RWPE1 (cell line): ENCODE data around the gene ZMYM2.

Source experiments
- CTCF ChIA-PET: fragments of 350-600 bp; sonication (Branson Sonifier 250); formaldehyde crosslinking; extraction: SDS; loops from one replicate; lab custom pipeline; 2021; lab: Yijun Ruan, JAX
- POLR2A ChIA-PET: fragments of 400-600 bp; formaldehyde crosslinking; extraction: SDS; loops from one replicate; lab custom pipeline; 2020; ENCODE audit warnings: antibody characterized with exemption; ENCODE audit not compliant: low non-redundant PET; lab: Yijun Ruan, JAX
- DNase-seq: peaks from one replicate; pipeline ENCODE4 v3.0.0; 2012; ENCODE audit warnings: low spot score
- H3K27ac ChIP-seq: fragments of 450-650 bp; 2 replicates; pipeline ENCODE4 v1.5.1; 2017
- TF ChIP-seq, protein P1 (sequence below): fragments of 450-650 bp; conservative IDR thresholded peaks from 2 replicates; pipeline ENCODE4 v1.5.1; 2017; ENCODE audit warnings: low read depth, mild to moderate bottlenecking

ZMYM2 gene

DNA sequence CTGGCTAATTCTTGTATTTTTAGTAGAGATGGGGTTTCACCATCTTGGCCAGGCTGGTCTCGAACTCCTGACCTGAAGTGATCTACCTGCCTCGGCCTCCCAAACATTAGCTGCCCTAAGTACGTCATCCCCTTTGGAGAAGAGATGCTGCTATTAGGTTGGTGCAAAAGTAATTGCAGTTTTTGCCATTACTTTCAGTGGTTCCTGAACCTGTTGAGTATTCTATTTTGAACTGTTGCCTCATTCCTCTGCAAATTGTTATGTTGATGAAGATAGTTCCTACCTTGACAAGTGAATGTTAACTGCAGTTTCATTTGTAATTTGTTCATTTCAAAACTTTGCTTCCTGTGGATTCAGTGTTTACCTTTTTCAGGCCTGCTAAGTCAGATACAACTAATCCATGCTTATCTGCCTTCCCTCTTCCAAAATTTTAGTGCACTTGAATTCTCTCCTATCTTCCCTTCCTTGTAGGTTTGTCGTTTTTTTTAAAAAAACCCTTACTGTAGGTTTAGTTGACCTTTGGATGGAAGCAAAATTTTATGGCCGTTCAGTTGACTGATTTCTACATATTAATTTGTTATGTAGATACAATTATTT lies 24.0 kb downstream of the ZMYM2 start:
- ChIA-PET CTCF (no interaction called here), POLR2A (no interaction called here)
- no peak for DNase-seq
- H3K27ac ChIP-seq: no peak overlapping the region
- TF ChIP-seq, protein P1, sequence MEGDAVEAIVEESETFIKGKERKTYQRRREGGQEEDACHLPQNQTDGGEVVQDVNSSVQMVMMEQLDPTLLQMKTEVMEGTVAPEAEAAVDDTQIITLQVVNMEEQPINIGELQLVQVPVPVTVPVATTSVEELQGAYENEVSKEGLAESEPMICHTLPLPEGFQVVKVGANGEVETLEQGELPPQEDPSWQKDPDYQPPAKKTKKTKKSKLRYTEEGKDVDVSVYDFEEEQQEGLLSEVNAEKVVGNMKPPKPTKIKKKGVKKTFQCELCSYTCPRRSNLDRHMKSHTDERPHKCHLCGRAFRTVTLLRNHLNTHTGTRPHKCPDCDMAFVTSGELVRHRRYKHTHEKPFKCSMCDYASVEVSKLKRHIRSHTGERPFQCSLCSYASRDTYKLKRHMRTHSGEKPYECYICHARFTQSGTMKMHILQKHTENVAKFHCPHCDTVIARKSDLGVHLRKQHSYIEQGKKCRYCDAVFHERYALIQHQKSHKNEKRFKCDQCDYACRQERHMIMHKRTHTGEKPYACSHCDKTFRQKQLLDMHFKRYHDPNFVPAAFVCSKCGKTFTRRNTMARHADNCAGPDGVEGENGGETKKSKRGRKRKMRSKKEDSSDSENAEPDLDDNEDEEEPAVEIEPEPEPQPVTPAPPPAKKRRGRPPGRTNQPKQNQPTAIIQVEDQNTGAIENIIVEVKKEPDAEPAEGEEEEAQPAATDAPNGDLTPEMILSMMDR: no peak

DNA sequence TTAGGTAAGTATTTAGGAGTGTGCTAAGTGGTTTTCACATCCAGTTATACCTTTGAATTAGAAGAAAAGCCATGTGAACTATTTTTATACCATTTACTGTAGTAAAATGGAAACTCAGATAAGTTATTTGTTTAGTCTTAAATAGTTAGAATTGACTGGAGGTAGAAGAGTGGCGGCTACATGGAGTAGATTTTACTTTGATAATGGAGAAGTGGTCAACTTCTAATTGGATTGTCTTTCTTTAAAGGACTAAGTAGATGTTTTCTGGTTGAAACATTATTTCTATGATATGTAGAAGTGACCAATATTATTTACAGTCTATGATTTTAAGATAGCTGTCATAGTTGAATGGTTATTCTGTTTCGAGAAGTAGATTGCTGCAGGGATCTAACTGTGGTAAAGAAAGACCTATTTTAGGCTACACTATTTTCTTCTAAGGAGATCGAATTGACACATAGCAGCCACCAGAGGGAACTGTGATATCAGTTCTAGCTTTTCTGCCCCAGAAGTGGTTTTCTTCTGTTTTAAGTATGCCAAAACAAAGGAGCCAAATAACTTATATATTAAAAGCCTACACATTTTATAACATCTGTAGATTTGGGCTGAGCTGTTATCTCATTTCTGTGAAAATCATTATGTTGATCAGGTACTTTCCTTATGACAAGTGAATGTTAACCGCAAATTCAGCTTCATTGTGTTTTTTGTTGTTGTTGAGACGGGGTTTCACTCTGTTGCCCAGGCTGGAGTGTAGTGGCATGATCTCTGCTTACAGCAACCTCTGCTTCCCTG lies 26.1 kb downstream of the ZMYM2 start:
- CTCF ChIA-PET: interaction anchor here (0.8 to 1.9 kb wide), 4 partner anchors 9 to 50 kb away, joined by 3 to 11 read pairs (median 6); no protein-coding TSS in a partner anchor
- POLR2A ChIA-PET: no interaction called here
- DNase-seq: peak; percentile 24
- H3K27ac ChIP-seq: no peak overlapping the region
- TF ChIP-seq, protein P1: peak; percentile 47

DNA sequence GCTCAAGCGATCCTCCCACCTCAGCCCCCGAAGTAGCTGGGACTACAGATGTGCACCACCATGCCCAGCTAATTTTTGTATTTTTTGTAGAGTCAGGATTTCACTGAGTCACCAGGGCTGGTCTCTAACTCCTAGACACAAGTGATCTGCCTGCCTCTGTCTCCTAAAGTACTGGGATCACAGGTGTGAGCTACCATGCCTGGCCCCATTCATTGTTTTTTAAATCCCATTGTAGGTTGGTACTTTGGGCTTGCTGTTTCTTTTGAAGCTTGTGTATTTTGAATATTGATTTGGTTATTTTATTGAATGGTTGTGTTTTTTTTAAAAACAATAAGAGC lies 26.7 kb downstream of the ZMYM2 start:
- TF ChIP-seq, protein P1: no peak
- no peak for DNase-seq
- CTCF ChIA-PET: interaction anchor here (0.6 to 1.9 kb wide), 5 partner anchors 8 to 49 kb away, joined by 3 to 11 read pairs (median 4); no protein-coding TSS in a partner anchor
- POLR2A ChIA-PET: no interaction called here
- no peak overlapping the region for H3K27ac ChIP-seq

DNA sequence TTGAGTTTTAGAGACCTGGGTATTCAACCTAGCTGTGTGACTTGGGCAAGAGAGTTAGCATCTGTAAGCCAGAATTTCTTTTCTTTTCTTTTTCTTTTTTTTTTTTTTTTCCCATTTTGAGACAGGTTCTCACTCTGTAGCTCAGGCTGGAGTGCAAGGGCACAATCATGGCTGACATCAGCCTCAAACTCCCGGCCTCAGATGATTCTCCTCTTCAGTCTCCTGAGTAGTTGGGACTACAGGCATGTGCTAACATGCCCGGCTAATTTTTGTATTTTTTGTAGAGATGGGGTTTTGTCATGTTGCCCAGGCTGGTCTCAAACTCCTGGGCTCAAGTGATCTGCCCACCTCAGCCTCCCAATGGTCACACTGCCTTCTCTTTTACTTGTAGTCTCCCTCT lies 33.0 kb downstream of the ZMYM2 start:
- DNase-seq: no peak
- CTCF ChIA-PET: no interaction called here
- POLR2A ChIA-PET: no interaction called here
- TF ChIP-seq, protein P1: no peak
- H3K27ac ChIP-seq: no peak overlapping the region

DNA sequence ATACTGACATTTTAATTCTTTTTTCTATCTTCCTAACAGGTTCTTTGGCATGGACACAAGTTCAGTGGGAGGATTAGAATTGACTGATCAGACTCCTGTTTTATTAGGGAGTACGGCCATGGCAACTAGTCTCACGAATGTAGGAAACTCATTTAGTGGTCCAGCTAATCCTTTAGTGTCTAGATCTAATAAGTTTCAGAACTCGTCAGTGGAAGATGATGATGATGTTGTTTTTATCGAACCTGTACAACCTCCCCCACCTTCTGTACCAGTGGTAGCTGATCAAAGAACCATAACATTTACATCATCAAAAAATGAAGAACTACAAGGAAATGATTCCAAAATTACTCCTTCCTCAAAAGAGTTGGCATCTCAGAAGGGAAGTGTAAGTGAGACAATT lies 34.5 kb downstream of the ZMYM2 start:
- TF ChIP-seq, protein P1: no peak
- CTCF ChIA-PET: interaction anchor here (0.7 to 1.3 kb wide), 2 partner anchors 8 to 36 kb away, joined by 3 to 6 read pairs; no protein-coding TSS in a partner anchor
- POLR2A ChIA-PET: no interaction called here
- no peak for DNase-seq
- H3K27ac ChIP-seq: no peak overlapping the region

DNA sequence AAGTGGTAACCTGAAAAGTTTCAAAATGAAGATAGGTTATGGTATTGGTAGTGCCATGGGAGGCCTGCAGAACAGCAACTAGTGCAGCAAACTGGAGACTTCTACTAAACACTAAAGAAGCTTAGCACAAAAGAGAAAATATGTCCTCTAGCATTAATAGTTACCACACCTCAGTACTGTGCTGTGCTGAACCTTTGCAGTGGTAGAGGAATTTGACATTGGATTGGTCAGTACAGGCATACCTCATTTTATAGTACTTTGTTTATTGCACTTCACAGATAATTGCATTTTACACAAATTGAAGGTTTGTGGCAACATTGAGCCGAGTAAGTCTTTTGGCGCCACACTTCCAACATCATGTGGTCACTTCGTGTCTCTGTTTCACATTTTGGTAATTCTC lies 40.4 kb downstream of the ZMYM2 start:
- ChIA-PET POLR2A (no interaction called here), CTCF (no interaction called here)
- no peak overlapping the region for H3K27ac ChIP-seq
- TF ChIP-seq, protein P1: no peak
- DNase-seq: no peak
